ENCODE results near the gene NCAM2.

Gene NCAM2

DNA sequence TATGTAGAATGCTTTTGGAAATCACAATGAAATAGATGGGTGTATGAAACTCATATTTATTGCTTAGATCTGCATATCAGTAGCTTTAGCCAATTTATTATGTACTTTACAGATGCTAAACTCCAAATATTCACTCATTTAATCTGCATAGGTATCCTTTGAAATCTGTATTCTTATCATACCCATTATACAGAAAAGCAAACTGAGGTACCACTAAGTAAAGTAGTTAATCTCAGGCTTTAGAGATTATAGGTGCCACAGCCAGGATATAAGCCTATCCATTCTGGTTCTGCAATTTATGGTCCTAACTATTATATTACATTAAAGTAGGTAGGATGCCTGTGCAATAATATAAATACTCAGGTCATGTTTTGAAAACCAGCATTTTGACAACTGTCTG lies 369.4 kb downstream of the NCAM2 start (continued):
- TF ChIP-seq, protein P1, sequence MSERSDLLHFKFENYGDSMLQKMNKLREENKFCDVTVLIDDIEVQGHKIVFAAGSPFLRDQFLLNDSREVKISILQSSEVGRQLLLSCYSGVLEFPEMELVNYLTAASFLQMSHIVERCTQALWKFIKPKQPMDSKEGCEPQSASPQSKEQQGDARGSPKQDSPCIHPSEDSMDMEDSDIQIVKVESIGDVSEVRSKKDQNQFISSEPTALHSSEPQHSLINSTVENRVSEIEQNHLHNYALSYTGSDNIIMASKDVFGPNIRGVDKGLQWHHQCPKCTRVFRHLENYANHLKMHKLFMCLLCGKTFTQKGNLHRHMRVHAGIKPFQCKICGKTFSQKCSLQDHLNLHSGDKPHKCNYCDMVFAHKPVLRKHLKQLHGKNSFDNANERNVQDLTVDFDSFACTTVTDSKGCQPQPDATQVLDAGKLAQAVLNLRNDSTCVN (tag by site-specific recombination; optimal IDR thresholded peaks at IDR 0.05) = no peak
- TF ChIP-seq SETDB1 (IDR thresholded peaks at IDR 0.05; ENCODE audit: insufficient read length, low read length) = no peak
- no peak for TF ChIP-seq ZNF610 (tag by site-specific recombination; IDR thresholded peaks at IDR 0.05; ENCODE audit: borderline replicate concordance)

GRCh38 chr21:21373969-21374368 lies 375.8 kb downstream of the NCAM2 start:
- H3K9me3 ChIP-seq (ENCODE audit: control insufficient read depth, insufficient read depth, low read depth, low read length) = no peaks in the 10 kb centered on the region
- H3K4me1 ChIP-seq (ENCODE audit: control insufficient read depth, insufficient read depth, low read length) = no peaks in the 10 kb centered on the region
- CTCF ChIA-PET = interaction anchor here (1.1 kb wide), 2 partner anchors 11 to 13 kb away, joined by 3 read pairs; no protein-coding TSS in a partner anchor
- no peaks in the 10 kb centered on the region for H3K36me3 ChIP-seq (ENCODE audit: control insufficient read depth in 2 of 2, insufficient read depth in 1 of 2, low read length in 2 of 2)
- H3K4me3 ChIP-seq (ENCODE audit: low read depth, low read length) = no peak overlapping the region
- POLR2A ChIA-PET = no interaction called here
- no peak overlapping the region for H3K27ac ChIP-seq (ENCODE audit: extremely low read depth, low read depth, low read length)
- TF ChIP-seq ZNF292 (tag by site-specific recombination; IDR thresholded peaks at IDR 0.05; ENCODE audit: borderline replicate concordance, low read depth) (no peak), ZFP3 (tag by site-specific recombination; IDR thresholded peaks at IDR 0.05; ENCODE audit: low read depth) (no peak), ZNF223 (tag by site-specific recombination; IDR thresholded peaks at IDR 0.05) (no peak), ZNF837 (tag by site-specific recombination; IDR thresholded peaks at IDR 0.05) (no peak), ZNF544 (tag by site-specific recombination; IDR thresholded peaks at IDR 0.05) (no peak), ZNF133 (tag by site-specific recombination; IDR thresholded peaks at IDR 0.05) (no peak)
- TF ChIP-seq, protein P2, sequence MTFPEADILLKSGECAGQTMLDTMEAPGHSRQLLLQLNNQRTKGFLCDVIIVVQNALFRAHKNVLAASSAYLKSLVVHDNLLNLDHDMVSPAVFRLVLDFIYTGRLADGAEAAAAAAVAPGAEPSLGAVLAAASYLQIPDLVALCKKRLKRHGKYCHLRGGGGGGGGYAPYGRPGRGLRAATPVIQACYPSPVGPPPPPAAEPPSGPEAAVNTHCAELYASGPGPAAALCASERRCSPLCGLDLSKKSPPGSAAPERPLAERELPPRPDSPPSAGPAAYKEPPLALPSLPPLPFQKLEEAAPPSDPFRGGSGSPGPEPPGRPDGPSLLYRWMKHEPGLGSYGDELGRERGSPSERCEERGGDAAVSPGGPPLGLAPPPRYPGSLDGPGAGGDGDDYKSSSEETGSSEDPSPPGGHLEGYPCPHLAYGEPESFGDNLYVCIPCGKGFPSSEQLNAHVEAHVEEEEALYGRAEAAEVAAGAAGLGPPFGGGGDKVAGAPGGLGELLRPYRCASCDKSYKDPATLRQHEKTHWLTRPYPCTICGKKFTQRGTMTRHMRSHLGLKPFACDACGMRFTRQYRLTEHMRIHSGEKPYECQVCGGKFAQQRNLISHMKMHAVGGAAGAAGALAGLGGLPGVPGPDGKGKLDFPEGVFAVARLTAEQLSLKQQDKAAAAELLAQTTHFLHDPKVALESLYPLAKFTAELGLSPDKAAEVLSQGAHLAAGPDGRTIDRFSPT (tag by site-specific recombination; IDR thresholded peaks at IDR 0.05) = no peak
- TF ChIP-seq, protein P3, sequence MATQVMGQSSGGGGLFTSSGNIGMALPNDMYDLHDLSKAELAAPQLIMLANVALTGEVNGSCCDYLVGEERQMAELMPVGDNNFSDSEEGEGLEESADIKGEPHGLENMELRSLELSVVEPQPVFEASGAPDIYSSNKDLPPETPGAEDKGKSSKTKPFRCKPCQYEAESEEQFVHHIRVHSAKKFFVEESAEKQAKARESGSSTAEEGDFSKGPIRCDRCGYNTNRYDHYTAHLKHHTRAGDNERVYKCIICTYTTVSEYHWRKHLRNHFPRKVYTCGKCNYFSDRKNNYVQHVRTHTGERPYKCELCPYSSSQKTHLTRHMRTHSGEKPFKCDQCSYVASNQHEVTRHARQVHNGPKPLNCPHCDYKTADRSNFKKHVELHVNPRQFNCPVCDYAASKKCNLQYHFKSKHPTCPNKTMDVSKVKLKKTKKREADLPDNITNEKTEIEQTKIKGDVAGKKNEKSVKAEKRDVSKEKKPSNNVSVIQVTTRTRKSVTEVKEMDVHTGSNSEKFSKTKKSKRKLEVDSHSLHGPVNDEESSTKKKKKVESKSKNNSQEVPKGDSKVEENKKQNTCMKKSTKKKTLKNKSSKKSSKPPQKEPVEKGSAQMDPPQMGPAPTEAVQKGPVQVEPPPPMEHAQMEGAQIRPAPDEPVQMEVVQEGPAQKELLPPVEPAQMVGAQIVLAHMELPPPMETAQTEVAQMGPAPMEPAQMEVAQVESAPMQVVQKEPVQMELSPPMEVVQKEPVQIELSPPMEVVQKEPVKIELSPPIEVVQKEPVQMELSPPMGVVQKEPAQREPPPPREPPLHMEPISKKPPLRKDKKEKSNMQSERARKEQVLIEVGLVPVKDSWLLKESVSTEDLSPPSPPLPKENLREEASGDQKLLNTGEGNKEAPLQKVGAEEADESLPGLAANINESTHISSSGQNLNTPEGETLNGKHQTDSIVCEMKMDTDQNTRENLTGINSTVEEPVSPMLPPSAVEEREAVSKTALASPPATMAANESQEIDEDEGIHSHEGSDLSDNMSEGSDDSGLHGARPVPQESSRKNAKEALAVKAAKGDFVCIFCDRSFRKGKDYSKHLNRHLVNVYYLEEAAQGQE (tag by site-specific recombination; IDR thresholded peaks at IDR 0.05) = no peak

- ChIA-PET CTCF (no interaction called here), POLR2A (no interaction called here)
- Histone ChIP-seq H3K27ac (ENCODE audit: extremely low read depth, low read depth, low read length) (no peak overlapping the region), H3K9me3 (ENCODE audit: control insufficient read depth, insufficient read depth, low read depth, low read length) (no peaks in the 10 kb centered on the region), H3K4me3 (ENCODE audit: low read depth, low read length) (no peak overlapping the region), H3K4me1 (ENCODE audit: control insufficient read depth, insufficient read depth, low read length) (no peaks in the 10 kb centered on the region), H3K36me3 (ENCODE audit: control insufficient read depth in 2 of 2, insufficient read depth in 1 of 2, low read length in 2 of 2) (no peaks in the 10 kb centered on the region)
- TF ChIP-seq ZSCAN30 (tag by site-specific recombination; IDR thresholded peaks at IDR 0.05) (no peak), SCRT2 (tag by site-specific recombination; IDR thresholded peaks at IDR 0.05) (no peak), ZNF248 (tag by site-specific recombination; IDR thresholded peaks at IDR 0.05) (no peak), ZNF747 (tag by site-specific recombination; IDR thresholded peaks at IDR 0.05) (no peak), ZNF654 (tag by site-specific recombination; IDR thresholded peaks at IDR 0.05; ENCODE audit: low read depth) (no peak), HOXA7 (CRISPR knock-in tag; IDR thresholded peaks at IDR 0.05; ENCODE audit: borderline replicate concordance) (no peak), ZBTB1 (tag by site-specific recombination; IDR thresholded peaks at IDR 0.05) (no peak), ZNF398 (tag by site-specific recombination; IDR thresholded peaks at IDR 0.05) (no peak), FEZF1 (tag by site-specific recombination; IDR thresholded peaks at IDR 0.05) (no peak), ZNF670 (tag by site-specific recombination; IDR thresholded peaks at IDR 0.05; ENCODE audit: low read depth) (no peak), ZNF792 (tag by site-specific recombination; IDR thresholded peaks at IDR 0.05) (no peak), ZNF138 (tag by site-specific recombination; IDR thresholded peaks at IDR 0.05; ENCODE audit: borderline replicate concordance) (no peak)
- TF ChIP-seq, protein P4, sequence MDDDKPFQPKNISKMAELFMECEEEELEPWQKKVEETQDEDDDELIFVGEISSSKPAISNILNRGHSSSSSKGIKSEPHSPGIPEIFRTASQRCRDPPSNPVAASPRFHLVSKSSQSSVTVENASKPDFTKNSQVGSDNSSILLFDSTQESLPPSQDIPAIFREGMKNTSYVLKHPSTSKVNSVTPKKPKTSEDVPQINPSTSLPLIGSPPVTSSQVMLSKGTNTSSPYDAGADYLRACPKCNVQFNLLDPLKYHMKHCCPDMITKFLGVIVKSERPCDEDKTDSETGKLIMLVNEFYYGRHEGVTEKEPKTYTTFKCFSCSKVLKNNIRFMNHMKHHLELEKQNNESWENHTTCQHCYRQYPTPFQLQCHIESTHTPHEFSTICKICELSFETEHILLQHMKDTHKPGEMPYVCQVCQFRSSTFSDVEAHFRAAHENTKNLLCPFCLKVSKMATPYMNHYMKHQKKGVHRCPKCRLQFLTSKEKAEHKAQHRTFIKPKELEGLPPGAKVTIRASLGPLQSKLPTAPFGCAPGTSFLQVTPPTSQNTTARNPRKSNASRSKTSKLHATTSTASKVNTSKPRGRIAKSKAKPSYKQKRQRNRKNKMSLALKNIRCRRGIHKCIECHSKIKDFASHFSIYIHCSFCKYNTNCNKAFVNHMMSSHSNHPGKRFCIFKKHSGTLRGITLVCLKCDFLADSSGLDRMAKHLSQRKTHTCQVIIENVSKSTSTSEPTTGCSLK (tag by site-specific recombination; IDR thresholded peaks at IDR 0.05) = no peak
These were observed 384.9 kb downstream of the NCAM2 start for GRCh38 chr21:21383126-21383525.
